ACHN (cell line): ENCODE results near the gene EPHA2.

ENCODE experiments used
- DNase-seq: peaks from one replicate; pipeline ENCODE4 v3.0.0-alpha.2; 2015
- in situ Hi-C: cut with HindIII; loops from 2 replicates; pipeline ENCODE4 v1.10.0; 2017; ENCODE audit warnings: low sequenced_read_pairs, low pct_ligation_motif_present, low pct_unique_long_range_greater_than_20kb

The EPHA2 gene

GRCh38 chr1:16186655-16187235, 30.9 kb upstream of the EPHA2 start:
- in situ Hi-C loops: no loop called here
- DNase-seq: no peak

GRCh38 chr1:16184557-16185303, 28.9 kb upstream of the EPHA2 start:
- in situ Hi-C loops: no loop called here
- no peak for DNase-seq

- DNase-seq: no peak
Measured at GRCh38 chr1:16183765-16184556, 28.1 kb upstream of the EPHA2 start.

GRCh38 chr1:16183179-16183578, 27.3 kb upstream of the EPHA2 start:
- in situ Hi-C loops: no loop called here
- peak; percentile 83 for DNase-seq

More at GRCh38 chr1:16183765-16184556, 28.1 kb upstream of the EPHA2 start:
- in situ Hi-C loops: no loop called here

- DNase-seq: peak; percentile 94
- in situ Hi-C loops: no loop called here
Measured at GRCh38 chr1:16181887-16182719, 26.2 kb upstream of the EPHA2 start.

GRCh38 chr1:16180291-16180824, 24.5 kb upstream of the EPHA2 start:
- DNase-seq: no peak
- in situ Hi-C loops: no loop called here

- in situ Hi-C loops: no loop called here
Measured at GRCh38 chr1:16178596-16179497, 23.0 kb upstream of the EPHA2 start.

GRCh38 chr1:16177306-16177705, 21.4 kb upstream of the EPHA2 start:
- no peak for DNase-seq
- in situ Hi-C loops: no loop called here

More at GRCh38 chr1:16178596-16179497, 23.0 kb upstream of the EPHA2 start:
- peak; percentile 82 for DNase-seq

GRCh38 chr1:16176653-16177052, 20.8 kb upstream of the EPHA2 start:
- in situ Hi-C loops: no loop called here
- DNase-seq: no peak

GRCh38 chr1:16175610-16176553, 20.0 kb upstream of the EPHA2 start:
- in situ Hi-C loops: no loop called here

GRCh38 chr1:16174886-16175598, 19.2 kb upstream of the EPHA2 start:
- in situ Hi-C loops: no loop called here
- no peak for DNase-seq

More at GRCh38 chr1:16175610-16176553, 20.0 kb upstream of the EPHA2 start:
- peak; percentile 80 for DNase-seq

GRCh38 chr1:16174261-16174868, 18.5 kb upstream of the EPHA2 start:
- in situ Hi-C loops: no loop called here
- no peak for DNase-seq

GRCh38 chr1:16173447-16174260, 17.8 kb upstream of the EPHA2 start:
- in situ Hi-C loops: no loop called here
- peak; percentile 87 for DNase-seq

GRCh38 chr1:16172964-16173446, 17.1 kb upstream of the EPHA2 start:
- peak; percentile 44 for DNase-seq
- in situ Hi-C loops: no loop called here
